Measurements from ENCODE around the gene TMC2. TPM values are rescaled to one million over a fixed set of nuclear protein-coding genes. Genes with fewer than 3 reads are reported as not detected.

The TMC2 gene
- total RNA-seq, 1 experiment from 2014 or later: not detected

DNA sequence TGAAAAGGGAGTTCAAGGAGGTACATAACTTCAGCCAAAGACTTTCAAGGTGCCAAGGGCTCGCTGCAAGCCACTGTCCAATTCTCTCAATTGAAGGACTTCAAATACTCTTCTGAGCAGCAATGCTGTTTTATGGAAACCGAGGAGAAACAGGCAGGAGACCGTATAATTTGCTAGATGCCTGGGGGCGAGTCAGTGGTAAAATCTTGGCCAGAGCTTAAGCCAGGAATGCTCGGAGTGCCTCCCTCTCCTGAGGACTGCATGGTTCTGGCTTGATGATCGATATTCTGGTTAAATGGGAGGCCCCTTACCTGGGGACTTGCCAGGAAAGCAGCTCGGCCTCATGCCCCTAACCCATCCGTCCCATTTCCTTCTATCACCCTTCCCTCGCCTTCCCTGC lies 80.3 kb downstream of the TMC2 start (continued):
- TF ChIP-seq STAT6 (CRISPR knock-in tag; conservative IDR thresholded peaks at IDR 0.05; ENCODE audit: low read depth) (no peak), CBFB (CRISPR knock-in tag; IDR thresholded peaks at IDR 0.05; ENCODE audit: low read depth) (no peak), AR (CRISPR knock-in tag; IDR thresholded peaks at IDR 0.05) (no peak)

DNA sequence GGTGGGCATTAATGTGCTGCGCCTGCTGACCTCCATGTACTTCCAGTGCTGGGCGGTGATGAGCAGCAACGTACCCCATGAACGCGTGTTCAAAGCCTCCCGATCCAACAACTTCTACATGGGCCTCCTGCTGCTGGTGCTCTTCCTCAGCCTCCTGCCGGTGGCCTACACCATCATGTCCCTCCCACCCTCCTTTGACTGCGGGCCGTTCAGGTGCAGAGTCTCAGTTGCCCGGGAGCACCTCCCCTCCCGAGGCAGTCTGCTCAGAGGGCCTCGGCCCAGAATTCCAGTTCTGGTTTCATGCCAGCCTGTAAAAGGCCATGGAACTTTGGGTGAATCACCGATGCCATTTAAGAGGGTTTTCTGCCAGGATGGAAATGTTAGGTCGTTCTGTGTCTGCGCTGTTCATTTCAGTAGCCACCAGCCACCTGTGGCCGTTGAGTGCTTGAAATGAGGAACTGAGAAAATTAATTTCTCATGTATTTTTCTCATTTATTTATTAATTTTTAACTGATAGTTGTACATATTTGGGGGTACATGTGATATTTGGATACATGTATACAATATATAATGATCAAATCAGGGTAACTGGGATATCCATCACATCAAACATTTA lies 80.8 kb downstream of the TMC2 start:
- TF ChIP-seq, protein P1, sequence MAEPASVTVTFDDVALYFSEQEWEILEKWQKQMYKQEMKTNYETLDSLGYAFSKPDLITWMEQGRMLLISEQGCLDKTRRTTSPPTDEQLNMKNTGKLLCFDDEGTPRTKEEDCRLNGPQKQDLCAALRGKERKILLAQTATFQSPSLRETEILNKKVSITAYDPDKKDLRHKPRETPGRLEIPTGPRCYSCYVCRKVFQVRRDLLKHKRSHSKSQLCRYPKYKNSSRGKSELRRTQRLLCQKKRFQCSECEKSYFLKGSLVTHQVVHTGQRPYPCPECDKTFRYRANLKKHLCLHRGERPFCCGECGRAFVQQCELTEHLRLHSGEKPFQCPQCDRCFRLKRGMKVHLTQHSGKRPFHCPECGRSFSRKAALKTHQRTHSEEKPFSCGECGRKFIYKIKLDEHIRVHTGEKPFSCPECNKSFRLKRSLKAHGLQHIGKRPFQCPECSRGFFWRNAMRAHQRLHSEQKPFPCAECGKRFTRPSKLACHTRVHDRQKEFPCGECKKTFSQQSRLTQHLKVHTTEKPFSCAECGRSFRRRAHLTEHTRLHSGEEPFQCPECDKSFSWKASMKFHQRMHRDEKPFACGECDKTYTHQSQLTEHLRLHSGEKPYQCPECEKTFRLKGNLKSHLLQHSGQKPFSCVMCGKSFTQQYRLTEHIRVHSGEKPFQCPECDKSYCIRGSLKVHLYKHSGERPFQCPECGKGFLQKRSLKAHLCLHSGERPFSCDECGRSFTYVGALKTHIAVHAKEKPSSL (CRISPR knock-in tag; conservative IDR thresholded peaks at IDR 0.05): no peak
- TF ChIP-seq CREM (CRISPR knock-in tag; IDR thresholded peaks at IDR 0.05) (no peak), ESRRA (CRISPR knock-in tag; IDR thresholded peaks at IDR 0.05; ENCODE audit: borderline replicate concordance) (no peak), ZNF423 (CRISPR knock-in tag; IDR thresholded peaks at IDR 0.05) (no peak)
- TF ChIP-seq, protein P2, sequence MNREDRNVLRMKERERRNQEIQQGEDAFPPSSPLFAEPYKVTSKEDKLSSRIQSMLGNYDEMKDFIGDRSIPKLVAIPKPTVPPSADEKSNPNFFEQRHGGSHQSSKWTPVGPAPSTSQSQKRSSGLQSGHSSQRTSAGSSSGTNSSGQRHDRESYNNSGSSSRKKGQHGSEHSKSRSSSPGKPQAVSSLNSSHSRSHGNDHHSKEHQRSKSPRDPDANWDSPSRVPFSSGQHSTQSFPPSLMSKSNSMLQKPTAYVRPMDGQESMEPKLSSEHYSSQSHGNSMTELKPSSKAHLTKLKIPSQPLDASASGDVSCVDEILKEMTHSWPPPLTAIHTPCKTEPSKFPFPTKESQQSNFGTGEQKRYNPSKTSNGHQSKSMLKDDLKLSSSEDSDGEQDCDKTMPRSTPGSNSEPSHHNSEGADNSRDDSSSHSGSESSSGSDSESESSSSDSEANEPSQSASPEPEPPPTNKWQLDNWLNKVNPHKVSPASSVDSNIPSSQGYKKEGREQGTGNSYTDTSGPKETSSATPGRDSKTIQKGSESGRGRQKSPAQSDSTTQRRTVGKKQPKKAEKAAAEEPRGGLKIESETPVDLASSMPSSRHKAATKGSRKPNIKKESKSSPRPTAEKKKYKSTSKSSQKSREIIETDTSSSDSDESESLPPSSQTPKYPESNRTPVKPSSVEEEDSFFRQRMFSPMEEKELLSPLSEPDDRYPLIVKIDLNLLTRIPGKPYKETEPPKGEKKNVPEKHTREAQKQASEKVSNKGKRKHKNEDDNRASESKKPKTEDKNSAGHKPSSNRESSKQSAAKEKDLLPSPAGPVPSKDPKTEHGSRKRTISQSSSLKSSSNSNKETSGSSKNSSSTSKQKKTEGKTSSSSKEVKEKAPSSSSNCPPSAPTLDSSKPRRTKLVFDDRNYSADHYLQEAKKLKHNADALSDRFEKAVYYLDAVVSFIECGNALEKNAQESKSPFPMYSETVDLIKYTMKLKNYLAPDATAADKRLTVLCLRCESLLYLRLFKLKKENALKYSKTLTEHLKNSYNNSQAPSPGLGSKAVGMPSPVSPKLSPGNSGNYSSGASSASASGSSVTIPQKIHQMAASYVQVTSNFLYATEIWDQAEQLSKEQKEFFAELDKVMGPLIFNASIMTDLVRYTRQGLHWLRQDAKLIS (CRISPR knock-in tag; IDR thresholded peaks at IDR 0.05; ENCODE audit: borderline replicate concordance): no peak
- no peak overlapping the region for H3K27ac Mint-ChIP-seq
- H3K9me3 Mint-ChIP-seq: peaks cover 8% of the 10 kb centered on the region; the same call in 1 of the 2 replicates
- no peaks in the 10 kb centered on the region for H3K36me3 Mint-ChIP-seq
- no peak for ATAC-seq
- H3K4me1 Mint-ChIP-seq: no peaks in the 10 kb centered on the region
- POLR2A ChIA-PET: no interaction called here
- no peak overlapping the region for H3K4me3 Mint-ChIP-seq
- DNase-seq (ENCODE audit: low spot score): no peak
- CTCF ChIA-PET: no interaction called here
- H3K27me3 Mint-ChIP-seq (ENCODE audit: low read depth): peaks cover 33% of the 10 kb centered on the region

DNA sequence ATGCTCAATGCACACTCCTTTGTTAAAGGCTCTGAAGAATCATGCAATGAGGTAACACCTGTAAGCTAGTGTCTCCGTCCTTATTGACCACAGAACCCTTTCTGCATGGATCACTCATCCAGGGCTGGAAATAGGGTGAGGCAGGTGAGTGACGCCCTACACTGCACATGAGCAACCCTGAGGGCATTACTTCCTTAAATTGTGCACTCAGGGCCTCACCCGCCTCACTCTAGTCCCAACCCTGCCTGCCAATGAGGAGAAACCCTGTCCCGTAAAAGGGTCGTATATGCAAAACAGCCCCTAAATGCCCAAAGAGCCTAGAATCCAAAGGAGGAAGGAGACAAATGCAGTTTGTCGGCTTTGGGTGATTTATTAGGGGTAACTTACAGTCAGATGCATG lies 82.4 kb downstream of the TMC2 start:
- Mint-ChIP-seq H3K4me1 (no peaks in the 10 kb centered on the region), H3K36me3 (no peaks in the 10 kb centered on the region), H3K27me3 (ENCODE audit: low read depth) (peaks cover 33% of the 10 kb centered on the region), H3K9me3 (peaks cover 7% of the 10 kb centered on the region; the same call in 1 of the 2 replicates), H3K4me3 (no peak overlapping the region), H3K27ac (no peak overlapping the region)
- ChIA-PET CTCF (interaction anchor here (1.0 kb wide), 1 partner anchor 55 kb away, joined by 3 read pairs; no protein-coding TSS in a partner anchor), POLR2A (no interaction called here)
- no peak for TF ChIP-seq EMX1 (CRISPR knock-in tag; IDR thresholded peaks at IDR 0.05)
- no peak for ATAC-seq
- DNase-seq (ENCODE audit: low spot score): no peak

Measured in WTC11 (cell line).